ENCODE data around the gene NUDT7. TPM values are rescaled to one million over a fixed set of nuclear protein-coding genes. Genes with fewer than 3 reads are reported as not detected.

NUDT7 gene
- total RNA-seq, 1 experiment from 2014 or later = 6.7 TPM

GRCh38 chr16:77777745-77778144 lies 55.4 kb downstream of the NUDT7 start:
- intact Hi-C loops (cut with micrococcal nuclease) = no loop called here
- CTCF ChIA-PET = interaction anchor here (0.7 kb wide), 1 partner anchor 37 kb away, joined by 3 read pairs; no protein-coding TSS in a partner anchor
- Mint-ChIP-seq H3K4me3 (ENCODE audit: unreplicated experiment) (no peak overlapping the region), H3K4me1 (ENCODE audit: insufficient read depth, unreplicated experiment) (peaks cover 18% of the 10 kb centered on the region), H3K36me3 (ENCODE audit: insufficient read depth, unreplicated experiment) (no peaks in the 10 kb centered on the region), H3K27me3 (ENCODE audit: insufficient read depth, unreplicated experiment) (no peaks in the 10 kb centered on the region), H3K27ac (ENCODE audit: low read depth, unreplicated experiment) (no peak overlapping the region), H3K9me3 (ENCODE audit: unreplicated experiment) (no peaks in the 10 kb centered on the region)
- POLR2A ChIA-PET = no interaction called here
- no TSS peak for BruUV-seq (replicated peaks)
- no peak for TF ChIP-seq CTCF (IDR thresholded peaks at IDR 0.05; ENCODE audit: unreplicated experiment)
- DNase-seq (ENCODE audit: unreplicated experiment) = no peak

DNA sequence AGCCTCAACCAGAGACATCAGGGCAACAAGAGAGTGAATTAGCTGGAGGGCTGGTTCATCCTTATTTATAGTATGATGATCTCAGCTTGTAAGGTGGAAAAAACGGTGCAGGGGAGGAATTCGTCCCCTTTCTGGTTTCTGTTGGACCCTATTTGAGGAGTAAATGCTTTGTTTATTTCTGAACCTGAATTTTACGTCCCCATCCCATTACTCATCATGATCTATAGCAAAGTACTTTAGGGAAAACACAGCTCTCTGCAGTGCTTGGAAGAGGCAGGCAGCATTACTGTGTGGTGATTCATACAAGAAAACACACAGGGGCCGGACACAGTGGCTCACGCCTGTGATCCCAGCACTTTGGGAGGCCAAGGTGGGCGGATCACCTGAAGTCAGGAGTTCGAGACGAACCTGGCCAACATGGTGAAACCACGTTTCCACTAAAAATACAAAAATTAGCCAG lies 58.1 kb downstream of the NUDT7 start:
- peak overlapping the region; percentile 66 for H3K27ac Mint-ChIP-seq (ENCODE audit: low read depth, unreplicated experiment)
- TF ChIP-seq CTCF (IDR thresholded peaks at IDR 0.05; ENCODE audit: unreplicated experiment) = no peak
- peak; percentile 78 for DNase-seq (ENCODE audit: unreplicated experiment)
- ChIA-PET POLR2A (interaction anchor here (0.6 to 1.1 kb wide), 2 partner anchors 10 to 41 kb away, joined by 3 read pairs; no protein-coding TSS in a partner anchor), CTCF (interaction anchor here (0.5 to 0.7 kb wide), 4 partner anchors 27 to 280 kb away, joined by 3 to 4 read pairs (median 4); no protein-coding TSS in a partner anchor)
- H3K4me3 Mint-ChIP-seq (ENCODE audit: unreplicated experiment) = no peak overlapping the region
- no peaks in the 10 kb centered on the region for H3K9me3 Mint-ChIP-seq (ENCODE audit: unreplicated experiment)
- no TSS peak for BruUV-seq (replicated peaks)
- H3K27me3 Mint-ChIP-seq (ENCODE audit: insufficient read depth, unreplicated experiment) = no peaks in the 10 kb centered on the region
- intact Hi-C loops (cut with micrococcal nuclease) = loop anchor here (2.0 kb wide), 1 partner anchor 58 kb away; the partner anchor contains the start of gene NUDT7
- peaks cover 18% of the 10 kb centered on the region for H3K4me1 Mint-ChIP-seq (ENCODE audit: insufficient read depth, unreplicated experiment)
- H3K36me3 Mint-ChIP-seq (ENCODE audit: insufficient read depth, unreplicated experiment) = no peaks in the 10 kb centered on the region

DNA sequence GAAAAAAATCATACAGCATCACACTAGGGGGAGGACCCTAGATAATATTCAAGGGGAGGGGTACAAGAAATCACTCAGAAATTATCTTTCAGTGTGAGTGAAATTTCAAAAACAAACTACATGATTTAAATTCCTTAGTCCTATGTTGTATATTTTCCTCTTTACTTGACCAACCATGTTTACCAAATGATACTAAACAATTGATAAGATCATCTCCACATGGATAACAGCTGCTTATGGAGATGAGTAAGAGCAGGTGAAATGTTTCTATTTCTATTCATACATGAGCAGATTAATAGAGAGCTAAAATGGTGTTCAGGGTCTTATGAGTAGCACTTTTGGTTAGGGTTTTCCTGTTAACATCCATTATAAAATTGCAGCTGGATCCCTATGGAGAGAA lies 58.8 kb downstream of the NUDT7 start:
- intact Hi-C loops (cut with micrococcal nuclease) = loop anchor here (2.0 kb wide), 1 partner anchor 58 kb away; the partner anchor contains the start of gene NUDT7
- ChIA-PET POLR2A (interaction anchor here (1.1 kb wide), 1 partner anchor 11 kb away, joined by 3 read pairs; no protein-coding TSS in a partner anchor), CTCF (interaction anchor here (0.9 to 1.0 kb wide), 2 partner anchors 15 to 191 kb away, joined by 3 to 5 read pairs; no protein-coding TSS in a partner anchor)
- peaks cover 3% of the 10 kb centered on the region for H3K27me3 Mint-ChIP-seq (ENCODE audit: insufficient read depth, unreplicated experiment)
- no peak for DNase-seq (ENCODE audit: unreplicated experiment)
- no peaks in the 10 kb centered on the region for H3K36me3 Mint-ChIP-seq (ENCODE audit: insufficient read depth, unreplicated experiment)
- BruUV-seq (replicated peaks) = no TSS peak
- H3K27ac Mint-ChIP-seq (ENCODE audit: low read depth, unreplicated experiment) = no peak overlapping the region
- H3K9me3 Mint-ChIP-seq (ENCODE audit: unreplicated experiment) = no peaks in the 10 kb centered on the region
- no peak overlapping the region for H3K4me3 Mint-ChIP-seq (ENCODE audit: unreplicated experiment)
- H3K4me1 Mint-ChIP-seq (ENCODE audit: insufficient read depth, unreplicated experiment) = peaks cover 15% of the 10 kb centered on the region
- TF ChIP-seq CTCF (IDR thresholded peaks at IDR 0.05; ENCODE audit: unreplicated experiment) = no peak

- BruUV-seq (replicated peaks) = no TSS peak
- Mint-ChIP-seq H3K36me3 (ENCODE audit: insufficient read depth, unreplicated experiment) (no peaks in the 10 kb centered on the region), H3K4me3 (ENCODE audit: unreplicated experiment) (no peak overlapping the region), H3K4me1 (ENCODE audit: insufficient read depth, unreplicated experiment) (peaks cover 13% of the 10 kb centered on the region), H3K27me3 (ENCODE audit: insufficient read depth, unreplicated experiment) (peaks cover 19% of the 10 kb centered on the region), H3K9me3 (ENCODE audit: unreplicated experiment) (no peaks in the 10 kb centered on the region), H3K27ac (ENCODE audit: low read depth, unreplicated experiment) (no peak overlapping the region)
- CTCF ChIA-PET = interaction anchor here (0.5 to 1.6 kb wide), 5 partner anchors 17 to 175 kb away, joined by 3 to 4 read pairs (median 3); no protein-coding TSS in a partner anchor
- POLR2A ChIA-PET = no interaction called here
- intact Hi-C loops (cut with micrococcal nuclease) = loop anchor here (1.0 to 2.0 kb wide), 2 partner anchors 107 to 188 kb away; no protein-coding TSS in a partner anchor
- TF ChIP-seq CTCF (IDR thresholded peaks at IDR 0.05; ENCODE audit: unreplicated experiment) = peak; percentile 26
- DNase-seq (ENCODE audit: unreplicated experiment) = peak; percentile 41
Measured at GRCh38 chr16:77782694-77783093, 60.4 kb downstream of the NUDT7 start.
